GM23338 (cell line): ENCODE results near the gene MANBA. TPM values are rescaled to one million over a fixed set of nuclear protein-coding genes. Genes with fewer than 3 reads are reported as not detected.

ENCODE experiments used
- ATAC-seq: fragments of 200-7000 bp; cut with Tn5 transposase; 3 replicates; pipeline ENCODE4 v1.9.1; 2020
- DNase-seq: peaks from one replicate; pipeline ENCODE4 v3.0.0-alpha.2; 2015; ENCODE audit warnings: low spot score
- H2AFZ ChIP-seq: fragments of 200-600 bp; sonication (generic); 2 replicates; pipeline ENCODE4 v1.8.0; 2016; ENCODE audit warnings: antibody characterized with exemption, mild to moderate bottlenecking, moderate library complexity
- H3F3A ChIP-seq: fragments of 200-600 bp; sonication (generic); replicated peaks from 2 replicates; pipeline ENCODE4 v1.8.0; 2017; ENCODE audit warnings: antibody characterized with exemption, mixed run types, low read depth
- H3K27ac ChIP-seq: fragments of 200-600 bp; sonication (generic); 2 replicates; pipeline ENCODE4 v1.6.1; 2016; ENCODE audit warnings: low read depth
- H3K27me3 ChIP-seq: fragments of 200-600 bp; sonication (generic); 2 replicates; pipeline ENCODE4 v1.8.0; 2016; ENCODE audit warnings: mild to moderate bottlenecking, mixed run types, moderate library complexity; ENCODE audit not compliant: insufficient read depth
- H3K36me3 ChIP-seq: fragments of 200-600 bp; sonication (generic); 2 replicates; pipeline ENCODE4 v1.8.0; 2016; ENCODE audit warnings: mild to moderate bottlenecking; ENCODE audit not compliant: insufficient read depth
- H3K4me1 ChIP-seq: fragments of 200-600 bp; sonication (generic); 2 replicates; pipeline ENCODE4 v1.8.0; 2016; ENCODE audit warnings: mild to moderate bottlenecking, moderate library complexity; ENCODE audit not compliant: insufficient read depth
- H3K4me2 ChIP-seq: fragments of 200-600 bp; sonication (generic); 2 replicates; pipeline ENCODE4 v1.7.1; 2017; ENCODE audit warnings: mixed run types
- H3K4me3 ChIP-seq: fragments of 200-600 bp; sonication (generic); 2 replicates; pipeline ENCODE4 v1.6.1; 2016; ENCODE audit warnings: mixed run types
- H3K79me2 ChIP-seq: fragments of 200-600 bp; sonication (generic); replicated peaks from 2 replicates; pipeline ENCODE4 v1.8.0; 2017; ENCODE audit warnings: mild to moderate bottlenecking; ENCODE audit not compliant: insufficient read depth
- H3K9me2 ChIP-seq: fragments of 200-600 bp; sonication (generic); 2 replicates; pipeline ENCODE4 v1.8.0; 2017; ENCODE audit not compliant: insufficient read depth
- H4K20me1 ChIP-seq: fragments of 200-600 bp; sonication (generic); replicated peaks from 2 replicates; pipeline ENCODE4 v1.8.0; 2017; ENCODE audit warnings: mild to moderate bottlenecking; ENCODE audit not compliant: insufficient read depth
- H3K27ac Mint-ChIP-seq: 2 replicates; pipeline ENCODE4 v1.8.0; 2020; ENCODE audit warnings: inconsistent platforms, mild to moderate bottlenecking, moderate library complexity, mixed read lengths
- H3K27me3 Mint-ChIP-seq: 3 replicates; pipeline ENCODE4 v1.8.0; 2022; ENCODE audit warnings: low read depth, mild to moderate bottlenecking, moderate library complexity, mixed read lengths, inconsistent platforms; ENCODE audit not compliant: insufficient read depth, poor library complexity
- H3K36me3 Mint-ChIP-seq: 3 replicates; pipeline ENCODE4 v1.8.0; 2021; ENCODE audit warnings: low read depth, mild to moderate bottlenecking, inconsistent platforms, moderate library complexity, mixed read lengths
- H3K4me1 Mint-ChIP-seq: 3 replicates; pipeline ENCODE4 v1.8.0; 2020; ENCODE audit warnings: mild to moderate bottlenecking, inconsistent platforms, mixed read lengths
- H3K4me3 Mint-ChIP-seq: 3 replicates; pipeline ENCODE4 v1.8.0; 2021; ENCODE audit warnings: moderate library complexity, mild to moderate bottlenecking, inconsistent platforms, mixed read lengths
- H3K9me3 Mint-ChIP-seq: 3 replicates; pipeline ENCODE4 v1.8.0; 2020; ENCODE audit warnings: moderate library complexity, mild to moderate bottlenecking, inconsistent platforms, mixed read lengths
- CTCF ChIP-seq, 2 experiments: fragments of 200-600 bp in 1 of 2; sonication (generic) in 1 of 2; conservative IDR thresholded peaks; 2 replicates each; pipeline versions ENCODE4 v1.5.1 to v1.6.1; 2016 to 2017; ENCODE audit warnings: antibody characterized with exemption in 2 of 2, low read depth in 2 of 2, mild to moderate bottlenecking in 2 of 2, moderate library complexity in 1 of 2
- EZH2 ChIP-seq: fragments of 200-600 bp; sonication (generic); IDR thresholded peaks from one replicate; pipeline ENCODE4 v1.8.0; 2017; ENCODE audit warnings: antibody characterized with exemption, mild to moderate bottlenecking, low read depth; ENCODE audit not compliant: unreplicated experiment
- EZH2phosphoT487 ChIP-seq: fragments of 200-600 bp; sonication (generic); IDR thresholded peaks from one replicate; pipeline ENCODE4 v1.8.1; 2018; ENCODE audit warnings: antibody characterized with exemption; ENCODE audit not compliant: unreplicated experiment
- JUNB ChIP-seq: IDR thresholded peaks from one replicate; pipeline ENCODE4 v1.6.1; 2016; ENCODE audit warnings: antibody characterized with exemption; ENCODE audit not compliant: unreplicated experiment
- ZNF114 ChIP-seq: fragments of 250-450 bp; sonication (Bioruptor Pico); IDR thresholded peaks from 2 replicates; pipeline ENCODE4 v1.5.0; 2020; ENCODE audit warnings: mild to moderate bottlenecking, moderate library complexity
- ZNF331 ChIP-seq: fragments of 250-450 bp; sonication (Bioruptor Pico); IDR thresholded peaks from 2 replicates; pipeline ENCODE4 v1.5.0; 2020; ENCODE audit warnings: low read depth, mild to moderate bottlenecking, moderate library complexity
- ZNF462 ChIP-seq: fragments of 250-450 bp; sonication (Bioruptor Pico); IDR thresholded peaks from 2 replicates; pipeline ENCODE4 v1.5.0; 2020; ENCODE audit warnings: mild to moderate bottlenecking, moderate library complexity
- polyA plus RNA-seq: library from polyadenylated mRNA; unstranded; fragments of >200 nt; fragmentation: Nextera tagmentation; extraction: Ambion mirVana; gene quantifications from 2 replicates; pipeline ENCODE4 v1.2.1, GENCODE V29; 2016
- total RNA-seq: library from RNA; depleted of rRNA; stranded (reverse); fragments of >200 nt; shearing (Covaris generic); gene quantifications from 2 replicates; pipeline ENCODE4 v1.2.3, GENCODE V29; 2014

The MANBA gene
- total and polyA plus RNA-seq, 2 experiments from 2014 or later: 13.2 to 54.3 TPM

- TF ChIP-seq ZNF462 (no peak), CTCF (conservative IDR thresholded peaks at IDR 0.05; ENCODE audit: low read depth in 2 of 2) (no peak), ZNF331 (CRISPR knock-in tag) (no peak)
These were observed 164.2 kb downstream of the MANBA start (continued) for GRCh38 chr4:102596532-102596931.

- Histone ChIP-seq H3K27me3 (no peaks in the 10 kb centered on the region), H3K27ac (no peak overlapping the region), H3K4me1 (no peaks in the 10 kb centered on the region), H3F3A (no peaks in the 10 kb centered on the region), H4K20me1 (no peaks in the 10 kb centered on the region), H3K4me3 (no peak overlapping the region), H3K9me2 (no peaks in the 10 kb centered on the region), H2AFZ (no peak overlapping the region), H3K36me3 (no peaks in the 10 kb centered on the region), H3K4me2 (no peak overlapping the region), H3K79me2 (no peaks in the 10 kb centered on the region)
- H3K27me3 Mint-ChIP-seq: no peaks in the 10 kb centered on the region
- H3K9me3 Mint-ChIP-seq: peaks cover 3% of the 10 kb centered on the region; the same call in 1 of the 3 replicates
- no peak overlapping the region for H3K27ac Mint-ChIP-seq
- DNase-seq: no peak
- no peak for ATAC-seq
- no peaks in the 10 kb centered on the region for H3K4me1 Mint-ChIP-seq
- peaks cover 3% of the 10 kb centered on the region for H3K36me3 Mint-ChIP-seq
- H3K4me3 Mint-ChIP-seq: no peak overlapping the region
- no peak for TF ChIP-seq ZNF114
- TF ChIP-seq EZH2: no peak
- TF ChIP-seq JUNB: no peak
- TF ChIP-seq ZNF331 (CRISPR knock-in tag): no peak
- TF ChIP-seq EZH2phosphoT487: no peak
- no peak for TF ChIP-seq ZNF462
These were observed 166.8 kb downstream of the MANBA start for GRCh38 chr4:102594000-102594399.
